Liver (tissue), 9 donors: ENCODE data around the gene N4BP3. TPM values are rescaled to one million over a fixed set of nuclear protein-coding genes. Genes with fewer than 3 reads are reported as not detected.

Experiments used
- DNase-seq: peaks from one replicate; pipeline ENCODE4 v3.0.0-alpha.2; 2017; ENCODE audit warnings: low spot score
- H3K27ac ChIP-seq, 2 donors: one replicate each; pipeline ENCODE4 v1.7.0; 2013; ENCODE audit warnings: inconsistent platforms in 2 of 2, low read length in 2 of 2, control low read depth in 1 of 2, low read depth in 1 of 2, mild to moderate bottlenecking in 1 of 2
- H3K27me3 ChIP-seq, 4 donors: one replicate each; pipeline versions ENCODE4 v1.6.1 to v1.7.0; 2013; ENCODE audit warnings: low read length in 3 of 4, inconsistent platforms in 1 of 4, mild to moderate bottlenecking in 1 of 4, moderate library complexity in 1 of 4; ENCODE audit not compliant: control insufficient read depth in 4 of 4, insufficient read depth in 4 of 4
- H3K36me3 ChIP-seq, 4 donors: one replicate each; pipeline versions ENCODE4 v1.6.1 to v1.7.0; 2013; ENCODE audit warnings: low read length in 3 of 4, mild to moderate bottlenecking in 3 of 4, low read depth in 1 of 4, moderate library complexity in 1 of 4; ENCODE audit not compliant: control insufficient read depth in 4 of 4, insufficient read depth in 3 of 4
- H3K4me1 ChIP-seq, 4 donors: one replicate each; pipeline versions ENCODE4 v1.6.1 to v1.7.0; 2013; ENCODE audit warnings: low read length in 3 of 4, mild to moderate bottlenecking in 3 of 4, moderate library complexity in 1 of 4; ENCODE audit not compliant: control insufficient read depth in 4 of 4, insufficient read depth in 4 of 4
- H3K4me3 ChIP-seq, 3 donors: one replicate each; pipeline versions ENCODE4 v1.6.1 to v1.7.0; 2013; ENCODE audit warnings: low read length in 3 of 3, control low read depth in 1 of 3, low read depth in 1 of 3, mild to moderate bottlenecking in 1 of 3
- H3K9ac ChIP-seq, 2 donors: one replicate each; pipeline ENCODE4 v1.7.0; 2013; ENCODE audit warnings: low read length in 2 of 2, mild to moderate bottlenecking in 2 of 2, moderate library complexity in 2 of 2, control low read depth in 1 of 2, low read depth in 1 of 2
- H3K9me3 ChIP-seq, 4 donors: one replicate each; pipeline versions ENCODE4 v1.6.1 to v1.7.0; 2013; ENCODE audit warnings: low read length in 3 of 4; ENCODE audit not compliant: control insufficient read depth in 4 of 4
- ATF3 ChIP-seq: IDR thresholded peaks from 2 replicates; pipeline ENCODE4 v1.6.1; 2016; ENCODE audit warnings: antibody characterized with exemption
- CTCF ChIP-seq: fragments of 150-350 bp; IDR thresholded peaks from 2 replicates; pipeline ENCODE4 v1.5.1; 2017; ENCODE audit warnings: improper control_type of control experiment, low read depth, low read length; ENCODE audit not compliant: missing input control
- EGR1 ChIP-seq, 2 donors: IDR thresholded peaks; 2 replicates each; pipeline ENCODE4 v1.6.1; 2016 to 2018; ENCODE audit warnings: antibody characterized with exemption in 2 of 2, low read depth in 2 of 2
- FOXA1 ChIP-seq: IDR thresholded peaks from 2 replicates; pipeline ENCODE4 v1.6.1; 2016; ENCODE audit warnings: antibody characterized with exemption
- FOXA2 ChIP-seq: IDR thresholded peaks from 2 replicates; pipeline ENCODE4 v1.6.1; 2016; ENCODE audit warnings: antibody characterized with exemption
- GABPA ChIP-seq, 2 donors: IDR thresholded peaks in 1 of 2; conservative IDR thresholded peaks in 1 of 2; 2 replicates each; pipeline ENCODE4 v1.6.1; 2016; ENCODE audit warnings: antibody characterized with exemption in 2 of 2, mild to moderate bottlenecking in 1 of 2, moderate library complexity in 1 of 2
- HNF4G ChIP-seq: IDR thresholded peaks from 2 replicates; pipeline ENCODE4 v1.6.1; 2016; ENCODE audit warnings: antibody characterized with exemption
- JUND ChIP-seq, 2 donors: IDR thresholded peaks; 2 replicates each; pipeline ENCODE4 v1.6.1; 2016; ENCODE audit warnings: antibody characterized with exemption in 2 of 2
- MAX ChIP-seq: IDR thresholded peaks from 2 replicates; pipeline ENCODE4 v1.6.1; 2016; ENCODE audit warnings: antibody characterized with exemption
- NR2F2 ChIP-seq: IDR thresholded peaks from 2 replicates; pipeline ENCODE4 v1.6.1; 2016; ENCODE audit warnings: antibody characterized with exemption
- RAD21 ChIP-seq, 2 donors: IDR thresholded peaks; 2 replicates each; pipeline ENCODE4 v1.6.1; 2016; ENCODE audit warnings: antibody characterized with exemption in 2 of 2, mild to moderate bottlenecking in 2 of 2
- REST ChIP-seq: IDR thresholded peaks from 2 replicates; pipeline ENCODE4 v1.6.1; 2016; ENCODE audit warnings: antibody characterized with exemption, mild to moderate bottlenecking
- RXRA ChIP-seq, 2 donors: IDR thresholded peaks; 2 replicates each; pipeline ENCODE4 v1.6.1; 2017 to 2018; ENCODE audit warnings: antibody characterized with exemption in 2 of 2, mild to moderate bottlenecking in 1 of 2
- SP1 ChIP-seq: IDR thresholded peaks from 2 replicates; pipeline ENCODE4 v1.6.1; 2018; ENCODE audit warnings: antibody characterized with exemption, mild to moderate bottlenecking
- TAF1 ChIP-seq: conservative IDR thresholded peaks from 2 replicates; pipeline ENCODE4 v1.6.1; 2016; ENCODE audit warnings: antibody characterized with exemption, mild to moderate bottlenecking
- YY1 ChIP-seq: IDR thresholded peaks from 2 replicates; pipeline ENCODE4 v1.6.1; 2016; ENCODE audit warnings: antibody characterized with exemption, mild to moderate bottlenecking
- ZBTB33 ChIP-seq: IDR thresholded peaks from 2 replicates; pipeline ENCODE4 v1.6.1; 2016; ENCODE audit warnings: antibody characterized with exemption
- WGBS: extraction: QIAGEN DNeasy Blood & Tissue Kit; methylation state at CpG from one replicate; pipeline ENCODE4 v1.1.7; 2013; 5-methylcytosine and 5-hydroxymethylcytosine counted together
- polyA plus RNA-seq, 2 donors: library from polyadenylated mRNA; stranded (reverse) in 1 of 2; unstranded in 1 of 2; fragments of 200-250 nt in 1 of 2; fragments of >200 nt in 1 of 2; fragmentation: Nextera tagmentation in 1 of 2; extraction: Ambion mirVana in 1 of 2; gene quantifications; one replicate each; pipeline versions ENCODE4 v1.2.1 to v1.2.3, GENCODE V29; 2013 to 2015
- total RNA-seq, 2 donors: library from RNA; depleted of rRNA; stranded (reverse); fragments of >200 nt; gene quantifications; one replicate each; pipeline ENCODE4 v1.2.3, GENCODE V29; 2014
- donor health status: healthy.
- donor health status: healthy.
- donor health status: healthy.
- donor health status: healthy.
- donor health status: healthy.

The N4BP3 gene
- total and polyA plus RNA-seq, 4 donors, result 0.06 to 0.28 (median 0.08) TPM; not detected in 1

DNA sequence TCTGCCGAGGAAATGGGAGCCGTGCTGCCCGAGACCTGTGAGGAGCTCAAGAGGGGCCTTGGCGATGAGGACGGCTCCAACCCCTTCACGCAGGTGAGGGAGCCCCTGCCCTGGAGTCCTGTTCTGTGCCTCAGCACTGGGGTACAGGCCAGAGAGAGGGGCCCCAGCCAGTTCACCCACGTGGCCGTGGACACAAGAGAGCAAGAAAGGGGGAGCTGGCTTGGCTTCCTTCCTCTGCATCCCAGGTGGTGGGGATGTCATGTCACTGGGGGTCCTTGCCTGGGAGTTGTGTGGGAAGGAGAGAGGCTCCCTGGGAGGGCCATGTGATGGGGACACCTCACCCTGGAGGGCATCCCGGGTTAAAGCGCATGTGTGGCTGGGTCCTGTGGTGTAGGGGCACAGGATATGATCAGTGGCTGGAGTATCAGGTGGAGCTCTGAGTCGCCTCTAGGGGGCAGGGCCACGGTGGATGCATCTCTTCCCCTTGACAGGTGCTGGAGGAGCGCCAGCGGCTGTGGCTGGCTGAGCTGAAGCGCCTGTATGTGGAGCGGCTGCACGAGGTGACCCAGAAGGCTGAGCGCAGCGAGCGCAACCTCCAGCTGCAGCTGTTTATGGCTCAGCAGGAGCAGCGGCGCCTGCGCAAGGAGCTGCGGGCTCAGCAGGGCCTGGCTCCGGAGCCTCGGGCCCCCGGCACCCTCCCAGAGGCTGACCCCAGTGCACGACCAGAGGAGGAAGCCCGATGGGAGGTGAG, 7.5 kb downstream of the N4BP3 start:
- TF ChIP-seq ZBTB33 (no peak), MAX (no peak), RXRA (IDR thresholded peaks at IDR 0.05) (no peak), FOXA2 (no peak), TAF1 (no peak), RAD21 (IDR thresholded peaks at IDR 0.05) (peak in 1 of 2 donors; percentile 41), YY1 (no peak), CTCF (peak; percentile 36), ATF3 (no peak), NR2F2 (no peak), JUND (IDR thresholded peaks at IDR 0.05) (no peak), HNF4G (no peak), FOXA1 (no peak), SP1 (no peak), GABPA (IDR thresholded peaks at IDR 0.05 in 1 of 2, conservative IDR thresholded peaks at IDR 0.05 in 1 of 2) (no peak), EGR1 (IDR thresholded peaks at IDR 0.05; ENCODE audit: low read depth in 2 of 2) (no peak), REST (no peak)
- WGBS, result 52% methylated on average over 29 of the region's 29 CpGs
- no peaks in the 10 kb centered on the region for H3K9me3 ChIP-seq
- H3K9ac ChIP-seq, result no peak overlapping the region
- H3K4me1 ChIP-seq, result peaks cover 0 to 4% (median under 1%) of the 10 kb centered on the region in 4 donors
- DNase-seq, result peak; percentile 74
- H3K4me3 ChIP-seq, result no peak overlapping the region
- no peak overlapping the region for H3K27ac ChIP-seq
- no peaks in the 10 kb centered on the region for H3K36me3 ChIP-seq
- H3K27me3 ChIP-seq, result no peaks in the 10 kb centered on the region
